Sigmoid colon (tissue), 7 donors: ENCODE data around the gene TTLL8. TPM values are rescaled to one million over a fixed set of nuclear protein-coding genes. Genes with fewer than 3 reads are reported as not detected.

Experiments used
- DNase-seq: peaks from one replicate; pipeline ENCODE4 v3.0.0-alpha.2; 2019
- H3K27ac ChIP-seq, 4 donors: fragments of 200-600 bp; sonication (generic); one replicate each; pipeline ENCODE4 v1.5.1; 2016 to 2019; ENCODE audit warnings: mild to moderate bottlenecking in 1 of 4
- H3K27me3 ChIP-seq, 3 donors: fragments of 200-600 bp; sonication (generic); one replicate each; pipeline ENCODE4 v1.5.1; 2019; ENCODE audit warnings: mild to moderate bottlenecking in 1 of 3
- H3K36me3 ChIP-seq, 4 donors: fragments of 200-600 bp; sonication (generic); one replicate each; pipeline ENCODE4 v1.5.1; 2016 to 2019
- H3K4me1 ChIP-seq, 4 donors: fragments of 200-600 bp; sonication (generic); one replicate each; pipeline ENCODE4 v1.5.1; 2017 to 2019
- H3K4me3 ChIP-seq, 4 donors: fragments of 200-600 bp; sonication (generic); one replicate each; pipeline ENCODE4 v1.5.1; 2017 to 2019; ENCODE audit warnings: mild to moderate bottlenecking in 2 of 4, moderate library complexity in 1 of 4
- H3K9me3 ChIP-seq, 4 donors: fragments of 200-600 bp in 3 of 4; sonication (generic) in 3 of 4; one replicate each; pipeline versions ENCODE4 v1.5.1 to v1.6.1; 2013 to 2019
- CTCF ChIP-seq, 4 experiments: fragments of 450-650 bp in 3 of 4; fragments of 200-600 bp in 1 of 4; IDR thresholded peaks; one replicate each; pipeline ENCODE4 v1.5.1; 2016 to 2019; ENCODE audit warnings: antibody characterized with exemption in 4 of 4, mild to moderate bottlenecking in 3 of 4, moderate library complexity in 2 of 4
- EP300 ChIP-seq, 4 donors: sonication (generic); formaldehyde crosslinking; IDR thresholded peaks; one replicate each; pipeline ENCODE4 v1.6.1; 2017; ENCODE audit warnings: antibody characterized with exemption in 4 of 4
- POLR2A ChIP-seq, 2 donors: fragments of 450-650 bp; IDR thresholded peaks; one replicate each; pipeline ENCODE4 v1.6.1; 2016; ENCODE audit warnings: antibody characterized with exemption in 2 of 2, mild to moderate bottlenecking in 2 of 2, moderate library complexity in 2 of 2
- POLR2AphosphoS5 ChIP-seq, 4 donors: sonication (generic); formaldehyde crosslinking; IDR thresholded peaks; one replicate each; pipeline ENCODE4 v1.6.1; 2017; ENCODE audit warnings: antibody characterized with exemption in 4 of 4
- WGBS, 2 donors: extraction: QIAGEN DNeasy Blood & Tissue Kit; methylation state at CpG; one replicate each; pipeline ENCODE4 v1.1.7; 2013; 5-methylcytosine and 5-hydroxymethylcytosine counted together
- intact Hi-C: fragments of 100-400 bp; cut with DNase I; formaldehyde crosslinking; loops from one replicate; pipeline ENCODE4 v1.15.1; 2023
- polyA plus RNA-seq, 3 donors: library from polyadenylated mRNA; stranded (reverse); fragments of 200-250 nt; gene quantifications; one replicate each; pipeline ENCODE4 v1.2.3, GENCODE V29; 2013
- total RNA-seq, 4 donors: library from RNA; depleted of rRNA; stranded (reverse); fragments of >200 nt; gene quantifications; one replicate each; pipeline ENCODE4 v1.1.0, GENCODE V29; 2016
- donor health status: healthy with polysubstance abuse.
- donor health status: Bipolar disorder and iron deficiency.
- donor health status: healthy.

The TTLL8 gene
- not detected for total RNA-seq
- polyA plus RNA-seq = not detected

DNA sequence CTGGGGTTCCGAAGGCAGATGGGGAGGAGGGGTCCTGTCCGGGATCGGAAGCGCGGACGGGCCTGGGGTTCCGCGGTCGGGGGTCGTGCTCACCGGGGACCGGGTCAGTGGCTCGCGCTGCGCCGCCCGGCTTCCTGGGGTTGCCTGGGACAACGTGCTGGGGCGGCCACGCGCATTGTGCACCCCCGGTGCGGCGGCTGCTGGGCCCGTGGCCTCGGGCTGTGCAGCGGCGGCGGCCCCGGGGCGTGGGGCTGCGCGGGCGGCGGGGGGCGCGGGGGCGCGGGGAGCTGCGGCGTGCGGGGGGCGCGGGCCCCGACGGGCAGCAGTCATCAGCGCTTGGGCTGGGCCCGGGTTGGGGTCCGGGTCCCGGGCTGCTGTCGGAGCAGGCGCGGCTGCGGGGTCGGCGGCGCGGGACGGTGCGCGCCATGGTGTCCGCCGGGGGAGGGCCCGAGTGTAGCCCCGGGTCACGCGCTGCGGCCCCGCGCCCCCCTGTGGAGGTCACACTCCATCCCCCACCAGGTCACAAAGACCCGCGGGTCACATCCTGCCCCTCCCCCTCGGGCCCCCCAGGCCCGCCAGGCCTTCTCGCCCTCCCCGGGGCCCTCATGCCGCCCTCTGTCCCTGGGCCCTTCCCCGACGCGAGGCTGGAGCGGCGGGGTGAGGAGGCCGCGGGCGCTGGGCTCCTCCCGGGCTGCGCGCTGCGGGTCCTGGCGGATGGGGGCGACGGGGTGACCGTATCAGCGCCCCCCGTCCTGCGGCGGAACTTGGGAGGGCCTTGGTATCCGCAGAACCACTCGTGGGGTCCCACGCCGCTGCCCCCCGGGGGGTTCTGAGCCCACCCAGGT, at the start of gene TTLL8:
TSS of gene TTLL8 (minus strand) at position 238 of the 845 bp plus-strand sequence.
- Histone ChIP-seq H3K4me3 (peak within 1 kb of the TSS in 3 of 4 donors; percentile 1 to 35 (median 21)), H3K4me1 (peaks cover 0 to 14% (median 11%) of the 10 kb centered on the region in 4 donors), H3K9me3 (peaks cover 0 to 5% (median 0%) of the 10 kb centered on the region in 4 donors), H3K36me3 (no peaks in the 10 kb centered on the region), H3K27ac (no peak within 1 kb of the TSS), H3K27me3 (peaks cover 8 to 45% (median 33%) of the 10 kb centered on the region in 3 donors)
- WGBS, 2 donors = 10 to 19% methylated on average over 102 of the region's 102 CpGs
- TF ChIP-seq EP300 (IDR thresholded peaks at IDR 0.05) (no peak), POLR2AphosphoS5 (IDR thresholded peaks at IDR 0.05) (no peak), CTCF (IDR thresholded peaks at IDR 0.05) (no peak), POLR2A (IDR thresholded peaks at IDR 0.05) (no peak)
- no peak for DNase-seq
- intact Hi-C loops = no loop called here

GRCh38 chr22:50107529-50107928, 49.4 kb upstream of the TTLL8 start:
- 71 to 84% methylated on average over 9 of the region's 9 CpGs for WGBS, 2 donors
- TF ChIP-seq CTCF (IDR thresholded peaks at IDR 0.05) (no peak), POLR2A (IDR thresholded peaks at IDR 0.05) (no peak), POLR2AphosphoS5 (IDR thresholded peaks at IDR 0.05) (no peak), EP300 (IDR thresholded peaks at IDR 0.05) (no peak)
- Histone ChIP-seq H3K27me3 (no peaks in the 10 kb centered on the region), H3K4me3 (no peak overlapping the region), H3K4me1 (no peaks in the 10 kb centered on the region), H3K36me3 (no peaks in the 10 kb centered on the region), H3K27ac (no peak overlapping the region), H3K9me3 (no peaks in the 10 kb centered on the region)
- intact Hi-C loops = no loop called here
- no peak for DNase-seq

- TF ChIP-seq POLR2AphosphoS5 (IDR thresholded peaks at IDR 0.05) (no peak), CTCF (IDR thresholded peaks at IDR 0.05) (no peak), EP300 (IDR thresholded peaks at IDR 0.05) (no peak), POLR2A (IDR thresholded peaks at IDR 0.05) (no peak)
- no peaks in the 10 kb centered on the region for H3K4me1 ChIP-seq
- DNase-seq = no peak
- H3K27me3 ChIP-seq = no peaks in the 10 kb centered on the region
- H3K9me3 ChIP-seq = no peaks in the 10 kb centered on the region
- intact Hi-C loops = no loop called here
- no peak overlapping the region for H3K27ac ChIP-seq
- no peaks in the 10 kb centered on the region for H3K36me3 ChIP-seq
- WGBS, 2 donors = 44 to 76% methylated on average over 9 of the region's 9 CpGs
- no peak overlapping the region for H3K4me3 ChIP-seq
Observed at GRCh38 chr22:50105208-50106100, 47.4 kb upstream of the TTLL8 start.

DNA sequence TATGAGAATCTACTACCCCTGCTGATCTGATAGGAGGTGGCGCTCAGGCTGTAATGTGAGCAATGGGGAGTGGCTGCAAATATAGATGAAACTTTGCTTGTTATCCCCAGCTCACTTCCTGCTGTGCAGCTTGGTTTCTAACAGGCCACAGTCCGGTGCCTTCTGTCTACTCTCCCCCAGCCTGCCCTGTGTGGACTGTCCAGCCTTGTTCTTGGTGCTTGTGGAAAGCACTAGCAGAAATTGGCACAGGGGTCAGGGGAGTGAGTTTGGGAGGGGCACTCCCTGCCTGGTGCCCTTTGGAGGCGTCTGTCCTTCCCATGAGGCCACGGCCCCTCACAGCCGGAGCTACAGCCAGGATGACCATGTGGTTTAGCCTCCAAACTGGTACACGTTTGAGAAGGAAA, 46.0 kb upstream of the TTLL8 start:
- no peaks in the 10 kb centered on the region for H3K36me3 ChIP-seq
- H3K4me3 ChIP-seq = no peak overlapping the region
- intact Hi-C loops = no loop called here
- WGBS, 2 donors = 54 to 75% methylated on average over 6 of the region's 6 CpGs
- no peaks in the 10 kb centered on the region for H3K27me3 ChIP-seq
- no peaks in the 10 kb centered on the region for H3K9me3 ChIP-seq
- no peak overlapping the region for H3K27ac ChIP-seq
- no peaks in the 10 kb centered on the region for H3K4me1 ChIP-seq
- TF ChIP-seq POLR2A (IDR thresholded peaks at IDR 0.05) = no peak
- DNase-seq = no peak

- Histone ChIP-seq H3K9me3 (no peaks in the 10 kb centered on the region), H3K27me3 (no peaks in the 10 kb centered on the region), H3K4me1 (no peaks in the 10 kb centered on the region), H3K4me3 (no peak overlapping the region), H3K27ac (no peak overlapping the region), H3K36me3 (no peaks in the 10 kb centered on the region)
- TF ChIP-seq POLR2A (IDR thresholded peaks at IDR 0.05) (no peak), POLR2AphosphoS5 (IDR thresholded peaks at IDR 0.05) (no peak), CTCF (IDR thresholded peaks at IDR 0.05) (no peak), EP300 (IDR thresholded peaks at IDR 0.05) (no peak)
- no peak for DNase-seq
- intact Hi-C loops = no loop called here
- WGBS, 2 donors = 38 to 40% methylated on average over 11 of the region's 11 CpGs
Observed at GRCh38 chr22:50102946-50103345, 44.8 kb upstream of the TTLL8 start.
